Bladder microvascular endothelial cell (primary cell): ENCODE data around the gene LHX5. TPM values are rescaled to one million over a fixed set of nuclear protein-coding genes. Genes with fewer than 3 reads are reported as not detected.

Experiments used
- total RNA-seq: library from RNA; depleted of rRNA; stranded (reverse); fragments of >200 nt; gene quantifications from 2 replicates; pipeline ENCODE4 v1.2.3, GENCODE V29; 2014

LHX5 gene
- not detected in 2 replicates for total RNA-seq

DNA sequence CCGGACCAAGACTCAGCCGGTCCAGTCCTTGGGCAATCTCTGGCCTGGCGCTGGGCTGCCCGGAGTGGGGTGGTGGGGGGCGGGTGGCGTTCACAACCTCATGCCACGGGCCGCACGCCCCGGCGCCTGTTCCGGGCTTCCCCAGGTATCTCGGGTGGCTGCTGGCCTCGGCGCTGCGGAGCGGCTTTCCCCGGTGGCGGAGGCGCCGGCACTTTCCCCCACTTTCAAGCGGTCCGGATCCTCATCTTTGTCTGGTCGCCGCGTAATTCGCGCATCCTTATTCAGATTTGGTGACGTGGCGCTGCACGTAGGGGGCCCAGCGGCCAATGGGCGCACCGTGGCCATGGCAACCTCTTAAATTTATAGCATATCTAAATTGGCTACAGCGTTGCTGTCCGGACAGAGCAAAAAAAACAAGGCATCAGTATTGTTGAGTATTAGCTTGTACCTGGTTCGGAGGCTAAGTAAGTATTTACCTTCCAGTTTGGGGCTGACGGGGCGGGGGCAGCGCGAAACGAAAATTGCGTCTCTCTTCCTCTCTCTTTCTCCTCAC lies at the start of gene LHX5:
Gene LHX5, minus strand, starts transcription at position 253 of the 553 bp plus-strand sequence. CDS start 373 bp downstream, outside the sequence.

DNA sequence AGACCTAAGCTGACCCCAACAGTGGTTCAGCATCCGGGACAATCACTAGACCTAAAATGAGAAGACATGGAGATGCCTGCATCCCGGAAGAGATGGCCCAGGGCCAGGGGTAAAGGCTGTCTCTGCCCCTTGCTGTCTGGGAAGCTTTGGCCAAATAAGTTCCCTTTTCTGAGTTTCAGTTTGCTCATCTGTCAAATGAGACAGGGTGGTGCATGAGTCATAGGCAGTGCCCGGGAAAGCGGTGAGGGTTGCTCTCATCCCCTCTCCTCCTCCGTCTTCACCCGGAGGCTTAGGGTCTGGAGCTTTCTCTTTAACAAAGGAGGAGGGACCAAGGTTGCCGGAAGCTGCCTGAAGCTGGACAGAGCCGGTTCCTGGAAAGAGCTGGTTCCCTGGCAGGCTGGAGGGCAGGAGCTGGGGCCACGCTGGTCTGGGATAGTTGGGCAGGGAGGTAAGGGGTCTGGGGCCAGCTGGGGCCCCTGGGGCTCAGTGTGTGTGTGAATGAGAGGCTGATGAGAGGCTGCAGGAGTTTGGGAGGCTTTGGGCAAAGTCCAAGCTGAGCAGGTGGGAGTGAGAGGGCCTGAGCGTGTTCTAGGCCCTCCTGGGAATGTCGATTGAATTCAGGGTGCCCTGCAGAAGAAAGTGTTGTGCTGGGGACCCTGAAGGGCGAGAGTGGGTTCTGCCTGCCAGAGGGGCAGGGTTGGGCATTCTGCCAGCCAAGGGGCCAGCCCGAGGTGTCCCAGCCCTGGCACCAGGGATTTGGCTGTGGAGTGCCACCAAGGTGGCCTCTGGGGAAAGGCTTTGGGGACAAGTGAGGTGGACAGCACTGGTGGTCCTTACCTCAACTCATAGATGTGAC lies 49.4 kb downstream of the LHX5 start, which contains the start of gene SDSL:
Gene SDSL, plus strand, starts transcription at position 351 of the 856 bp plus-strand sequence. CDS start 5,603 bp downstream, outside the sequence.

Other genes with a start within 250 kb of the LHX5 start
- gene SLC8B1, start 136.8 kb downstream of the LHX5 start, total RNA-seq, result 14.2 and 19.2 TPM in 2 replicates
- gene PLBD2, start 113.3 kb downstream of the LHX5 start, total RNA-seq, result 16.8 and 28.0 TPM in 2 replicates
- gene SDS, start 68.0 kb downstream of the LHX5 start, total RNA-seq, result not detected in 2 replicates
- 3.6 and 6.4 TPM in 2 replicates for gene SDSL, start 49.5 kb downstream of the LHX5 start, total RNA-seq